NCI-H2227 treated with DMSO at 0.1 percent for 48 hours (cell line): ENCODE results near the gene SHKBP1.
A peak's percentile ranks its signal among the peaks of the same experiment; 100 is the strongest.
"Not testable (repeated sequence)": the region's sequence is repeated elsewhere in the genome, so short reads cannot be mapped to it uniquely, and the experiment has no call there.

Experiments
- DNase-seq: peaks from one replicate; lab custom pipeline; 2025; lab: John Stamatoyannopoulos, UW

The SHKBP1 gene

GRCh38 chr19:40555978-40556689 is 20.5 kb upstream of the SHKBP1 start:
- DNase-seq = no peak

DNA sequence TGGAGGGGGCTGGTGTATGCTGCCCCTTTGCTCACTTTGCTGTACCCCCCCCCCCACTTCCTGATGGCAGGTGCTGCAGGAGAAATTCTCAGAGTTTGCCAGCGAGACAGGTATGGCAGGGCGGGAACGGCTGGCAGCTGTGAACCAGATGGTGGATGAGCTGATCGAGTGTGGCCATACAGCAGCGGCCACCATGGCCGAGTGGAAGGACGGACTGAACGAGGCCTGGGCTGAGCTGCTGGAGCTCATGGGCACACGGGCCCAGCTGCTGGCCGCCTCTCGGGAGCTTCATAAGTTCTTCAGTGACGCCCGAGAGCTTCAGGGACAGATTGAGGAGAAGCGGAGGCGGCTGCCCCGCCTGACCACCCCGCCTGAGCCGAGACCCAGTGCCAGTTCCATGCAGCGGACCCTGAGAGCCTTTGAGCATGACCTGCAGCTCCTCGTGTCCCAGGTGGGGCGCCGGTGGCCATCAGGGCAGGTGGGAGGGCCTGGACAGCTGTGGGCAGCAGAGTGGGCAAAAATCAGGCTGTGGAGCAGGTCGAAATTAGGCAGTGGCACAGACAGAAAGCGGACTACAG is 19.6 kb upstream of the SHKBP1 start:
- DNase-seq = no peak

DNA sequence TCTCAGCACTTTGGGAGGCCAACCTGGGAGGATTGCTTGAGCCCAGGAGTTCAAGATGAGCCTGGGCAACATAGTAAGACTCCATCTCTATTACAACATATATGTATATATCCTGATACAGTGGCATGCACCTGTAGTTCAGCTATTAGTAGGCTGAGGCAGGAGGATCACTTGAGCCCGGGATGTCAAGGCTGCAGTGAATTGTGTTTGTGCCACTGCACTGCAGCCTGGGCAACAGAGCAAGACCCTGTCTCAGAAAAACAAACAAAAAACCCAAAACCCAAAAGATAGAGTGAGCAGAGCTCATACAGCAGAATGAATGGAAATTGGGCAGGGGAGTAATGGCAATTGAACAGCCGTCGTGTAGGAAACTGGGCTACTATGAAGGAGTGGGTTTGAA is 17.3 kb upstream of the SHKBP1 start:
- no peak for DNase-seq

DNA sequence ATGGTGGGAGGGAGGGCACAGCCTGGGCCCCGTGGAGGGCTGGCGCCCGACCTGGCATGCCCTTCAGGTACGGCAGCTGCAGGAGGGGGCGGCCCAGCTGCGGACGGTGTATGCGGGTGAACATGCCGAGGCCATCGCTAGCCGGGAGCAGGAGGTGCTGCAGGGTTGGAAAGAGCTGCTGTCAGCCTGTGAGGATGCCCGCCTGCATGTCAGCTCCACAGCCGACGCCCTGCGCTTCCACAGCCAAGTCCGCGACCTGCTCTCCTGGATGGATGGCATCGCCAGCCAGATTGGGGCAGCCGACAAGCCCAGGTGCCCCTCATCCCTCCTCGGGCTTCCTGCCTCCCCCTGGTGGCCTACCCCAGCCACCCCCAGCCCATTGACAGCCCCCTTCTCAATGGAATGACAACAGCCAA is 16.6 kb upstream of the SHKBP1 start:
- DNase-seq = no peak

DNA sequence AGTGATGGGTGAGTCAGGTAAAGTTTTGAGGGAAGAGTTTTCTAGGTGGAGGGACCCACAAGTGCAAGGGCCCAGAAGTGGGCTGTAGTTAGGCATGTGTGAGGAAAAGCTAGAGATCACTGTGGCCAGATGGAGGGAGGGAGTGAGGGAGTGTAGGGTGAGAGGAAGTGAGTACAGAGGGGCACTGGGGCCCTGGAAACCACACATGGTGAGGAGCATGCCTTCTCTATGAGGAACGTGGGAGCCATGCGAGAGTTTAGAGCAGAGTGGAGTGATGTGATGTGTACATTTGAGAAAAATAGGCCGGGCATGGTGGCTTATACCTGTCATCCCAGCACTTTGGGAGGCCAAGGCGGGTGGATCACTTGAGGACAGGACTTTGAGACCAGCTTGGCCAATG is 14.7 kb upstream of the SHKBP1 start:
- DNase-seq = no peak

DNA sequence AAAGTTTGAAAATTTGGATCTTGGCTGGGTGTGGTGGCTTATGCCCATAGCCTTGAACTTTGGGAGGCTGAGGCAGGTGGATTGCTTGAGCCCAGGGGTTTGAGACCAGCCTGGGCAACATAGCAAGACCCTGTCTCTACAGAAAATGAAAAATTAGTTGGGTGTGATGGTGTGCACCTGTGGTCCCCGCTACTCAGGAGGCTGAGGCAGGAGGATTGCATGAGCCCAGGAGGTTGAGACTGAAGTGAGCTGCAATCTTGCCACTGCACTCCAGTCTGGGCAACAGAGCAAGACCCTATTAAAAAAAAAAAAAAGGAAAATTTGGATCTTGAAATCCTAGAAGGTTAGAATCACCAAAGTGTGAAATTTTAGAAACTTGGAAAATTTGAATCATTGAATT is 12.1 kb upstream of the SHKBP1 start:
- not testable (repeated sequence) for DNase-seq

DNA sequence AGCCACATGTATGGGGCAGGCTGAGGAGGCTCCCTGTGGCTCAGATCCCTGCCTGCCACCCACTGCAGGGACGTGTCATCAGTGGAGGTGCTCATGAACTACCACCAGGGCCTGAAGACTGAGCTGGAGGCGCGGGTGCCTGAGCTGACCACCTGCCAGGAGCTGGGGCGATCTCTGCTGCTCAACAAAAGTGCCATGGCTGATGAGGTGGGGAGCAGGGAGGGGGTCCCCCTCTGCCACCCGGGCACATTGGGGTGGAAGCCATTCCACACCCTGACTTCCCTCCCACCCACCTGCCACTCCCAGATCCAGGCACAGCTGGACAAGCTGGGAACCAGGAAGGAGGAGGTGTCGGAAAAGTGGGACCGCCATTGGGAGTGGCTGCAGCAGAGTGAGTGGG is 11.3 kb upstream of the SHKBP1 start:
- no peak for DNase-seq

DNA sequence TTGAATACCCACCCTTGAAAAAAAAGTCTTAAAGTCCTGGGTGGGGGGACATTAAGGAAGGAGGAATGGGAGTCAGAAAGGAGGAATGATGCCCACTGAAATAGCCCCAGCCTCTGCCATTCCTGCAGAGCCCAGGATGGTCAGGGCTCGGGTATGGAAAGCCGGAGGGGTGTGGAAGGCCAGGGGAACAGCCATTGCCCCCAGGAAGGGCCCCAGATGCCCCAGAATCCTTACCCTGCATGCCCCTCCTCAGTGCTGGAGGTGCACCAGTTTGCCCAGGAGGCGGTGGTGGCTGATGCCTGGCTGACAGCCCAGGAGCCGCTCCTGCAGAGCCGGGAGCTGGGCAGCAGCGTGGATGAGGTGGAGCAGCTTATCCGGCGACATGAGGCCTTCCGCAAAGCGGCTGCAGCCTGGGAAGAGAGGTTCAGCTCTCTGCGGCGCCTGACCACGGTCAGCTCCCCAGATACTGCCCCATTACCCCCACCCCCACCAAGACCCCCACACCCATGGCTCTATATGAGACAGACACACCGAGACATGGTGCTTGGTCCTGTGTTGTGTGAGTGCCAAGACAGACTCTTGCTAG is 10.7 kb upstream of the SHKBP1 start:
- DNase-seq = no peak

GRCh38 chr19:40567040-40567749 is 9.5 kb upstream of the SHKBP1 start:
- no peak for DNase-seq

DNA sequence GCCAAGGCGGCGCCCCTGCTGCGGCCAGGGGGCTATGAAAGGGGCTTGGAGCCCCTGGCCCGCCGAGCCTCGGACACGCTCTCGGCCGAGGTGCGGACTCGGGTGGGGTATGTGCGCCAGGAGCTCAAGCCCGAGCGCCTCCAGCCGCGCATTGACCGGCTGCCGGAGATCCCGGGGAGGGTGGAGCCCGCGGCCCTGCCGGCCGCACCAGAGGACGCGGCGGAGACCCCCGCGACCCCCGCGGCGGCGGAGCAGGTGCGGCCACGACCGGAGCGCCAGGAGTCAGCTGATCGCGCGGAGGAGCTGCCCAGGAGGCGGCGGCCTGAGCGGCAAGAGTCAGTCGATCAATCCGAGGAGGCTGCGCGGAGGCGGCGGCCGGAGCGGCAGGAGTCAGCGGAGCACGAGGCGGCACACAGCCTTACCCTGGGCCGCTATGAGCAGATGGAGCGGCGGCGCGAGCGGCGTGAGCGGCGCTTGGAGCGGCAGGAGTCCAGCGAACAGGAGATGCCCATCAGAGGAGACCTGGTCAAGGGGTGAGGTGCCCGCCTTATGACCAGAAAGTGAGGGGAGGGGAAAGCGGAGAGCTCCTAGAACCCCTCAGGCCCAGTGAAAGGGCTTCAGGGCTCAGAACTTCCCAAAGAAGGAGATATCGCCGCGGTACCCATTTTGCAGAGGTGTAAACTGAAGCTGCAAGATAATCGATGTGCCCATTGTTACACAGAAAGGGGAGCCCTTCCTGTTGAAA is 8.8 kb upstream of the SHKBP1 start:
- DNase-seq = no peak

GRCh38 chr19:40570313-40571004 is 6.2 kb upstream of the SHKBP1 start:
- DNase-seq = peak; percentile 100

GRCh38 chr19:40571005-40571318 is 5.7 kb upstream of the SHKBP1 start:
- no peak for DNase-seq

DNA sequence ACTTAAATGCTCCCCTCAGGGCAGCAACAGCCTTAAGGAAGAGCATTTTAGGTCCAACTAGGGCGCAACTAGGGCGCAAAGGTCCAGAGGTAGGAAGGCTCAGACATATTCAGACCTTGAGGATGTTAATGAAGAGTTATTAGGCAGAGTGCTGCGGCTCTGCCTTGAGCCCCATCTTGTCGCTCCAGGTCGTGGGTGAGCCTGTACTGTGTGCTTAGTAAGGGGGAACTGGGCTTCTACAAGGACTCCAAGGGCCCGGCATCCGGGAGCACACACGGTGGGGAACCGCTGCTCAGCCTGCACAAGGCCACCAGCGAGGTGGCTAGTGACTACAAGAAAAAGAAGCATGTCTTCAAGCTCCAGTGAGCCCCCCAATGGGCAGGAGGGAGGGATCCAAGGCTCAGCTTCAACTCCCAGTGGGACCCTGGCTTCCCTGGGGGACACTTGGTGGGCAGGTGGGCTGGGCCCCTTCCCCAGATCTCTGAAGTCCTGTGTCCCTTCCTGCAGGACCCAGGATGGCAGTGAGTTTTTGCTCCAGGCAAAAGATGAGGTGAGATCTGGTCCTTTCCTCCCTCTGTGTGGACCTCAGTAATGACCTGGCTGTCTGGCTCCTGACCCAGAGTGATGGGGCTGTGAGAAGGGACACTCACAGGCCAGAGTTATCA is 4.7 kb upstream of the SHKBP1 start:
- DNase-seq = no peak

DNA sequence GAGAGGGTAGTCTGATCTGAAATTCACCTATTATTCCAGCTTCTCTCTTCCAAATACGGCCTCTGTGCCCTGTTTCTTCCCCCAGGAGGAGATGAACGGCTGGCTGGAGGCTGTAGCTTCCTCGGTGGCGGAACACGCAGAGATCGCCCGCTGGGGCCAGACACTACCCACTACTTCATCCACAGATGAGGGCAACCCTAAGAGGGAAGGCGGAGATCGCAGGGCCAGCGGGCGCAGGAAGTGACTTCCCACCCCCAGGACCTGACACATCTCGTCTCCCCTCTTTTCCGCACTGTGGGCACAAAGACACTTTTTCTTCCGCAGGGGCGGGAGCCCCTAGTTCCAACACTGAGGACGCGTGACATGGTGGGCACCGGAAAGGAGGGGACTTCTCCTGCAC is 1.3 kb upstream of the SHKBP1 start:
- DNase-seq = peak; percentile 65

DNA sequence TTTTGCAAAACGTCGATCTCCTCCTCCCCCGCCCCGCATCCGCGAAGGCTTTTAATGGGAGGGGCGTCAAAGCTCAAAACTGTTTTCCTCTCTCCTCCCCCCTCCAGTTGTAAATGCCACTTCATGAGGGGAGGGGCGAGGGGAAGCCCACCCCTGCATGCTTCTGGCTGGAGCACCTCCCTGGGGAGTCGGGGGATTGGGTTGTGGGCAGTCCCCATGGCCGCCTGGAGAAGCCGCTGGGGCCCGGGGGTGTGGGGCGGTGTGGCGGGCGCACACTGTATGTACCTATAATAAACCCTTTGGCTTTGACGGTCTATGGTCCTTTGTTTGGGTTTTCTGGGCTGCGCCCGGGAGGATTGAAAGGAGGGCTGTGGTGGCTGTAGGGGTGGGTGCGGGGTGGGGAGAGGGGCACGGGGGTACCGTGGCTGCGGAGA is 505 bp upstream of the SHKBP1 start:
- peak; percentile 96 for DNase-seq

DNA sequence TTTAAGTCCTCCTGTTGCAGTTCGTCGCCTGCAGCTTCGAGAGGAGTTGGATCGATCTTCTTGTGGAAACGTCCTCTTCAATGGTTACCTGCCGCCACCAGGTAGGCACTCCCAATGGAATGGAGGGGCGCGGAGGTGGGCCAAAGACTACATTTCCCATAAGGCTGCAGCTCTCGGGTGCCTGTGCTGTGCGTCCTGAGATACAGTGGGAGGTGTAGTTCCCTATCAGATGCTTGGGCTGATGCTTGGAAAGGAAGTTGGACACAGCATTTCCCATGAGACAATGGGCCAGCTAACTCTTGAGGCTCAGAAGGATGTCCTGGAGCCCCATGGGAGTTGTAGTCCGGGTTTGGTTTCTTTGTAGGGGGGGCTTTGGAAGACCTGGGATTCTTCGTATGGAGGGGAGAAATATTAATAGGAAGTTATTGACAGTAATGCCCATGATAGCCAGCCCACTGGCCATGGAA is 1.8 kb downstream of the SHKBP1 start:
- peak; percentile 68 for DNase-seq

DNA sequence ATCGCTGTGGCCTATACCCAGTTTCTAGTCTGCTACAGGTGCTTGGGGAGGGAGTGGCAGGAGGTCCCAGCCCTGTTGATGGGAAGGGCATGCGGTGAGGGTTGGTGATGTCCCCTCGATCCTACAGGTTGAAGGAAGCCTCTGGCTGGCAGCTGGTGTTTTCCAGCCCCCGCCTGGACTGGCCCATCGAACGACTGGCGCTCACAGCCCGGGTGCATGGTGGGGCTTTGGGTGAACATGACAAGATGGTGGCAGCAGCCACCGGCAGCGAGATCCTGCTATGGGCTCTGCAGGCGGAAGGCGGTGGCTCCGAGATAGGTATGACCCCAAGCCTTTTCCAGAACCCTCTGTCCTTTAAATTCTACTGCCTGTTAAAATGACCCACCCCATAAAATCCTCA is 3.9 kb downstream of the SHKBP1 start:
- no peak for DNase-seq

- no peak for DNase-seq
Observed at GRCh38 chr19:40581531-40581930, 4.9 kb downstream of the SHKBP1 start.

- DNase-seq = no peak
Observed at GRCh38 chr19:40582467-40582866, 5.8 kb downstream of the SHKBP1 start.

- no peak for DNase-seq
Observed at GRCh38 chr19:40583283-40583682, 6.6 kb downstream of the SHKBP1 start.

DNA sequence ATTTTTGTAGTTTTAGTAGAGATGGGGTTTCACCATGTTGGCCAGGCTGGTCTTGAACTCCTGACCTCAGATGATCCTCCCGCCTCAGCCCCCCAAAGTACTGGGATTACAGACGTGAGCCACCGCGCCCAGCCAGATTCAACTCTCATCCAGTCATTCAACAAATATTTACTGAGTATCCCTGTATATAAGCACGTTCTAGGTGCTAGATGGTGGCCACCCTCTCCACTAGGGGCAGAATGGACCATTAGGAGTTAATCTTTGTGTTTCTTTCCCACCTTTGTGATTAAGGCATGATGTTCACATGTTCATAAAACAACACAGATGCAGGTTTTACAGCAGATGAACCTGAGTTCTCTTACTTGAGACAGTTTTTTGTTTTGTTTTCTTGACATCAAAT is 7.3 kb downstream of the SHKBP1 start:
- no peak for DNase-seq
